Lower lobe of right lung (tissue), 2 donors: Measurements from ENCODE around the gene GIGYF1. TPM values are rescaled to one million over a fixed set of nuclear protein-coding genes. Genes with fewer than 3 reads are reported as not detected.
"Not testable (repeated sequence)": the region's sequence is repeated elsewhere in the genome, so short reads cannot be mapped to it uniquely, and the experiment has no call there.

Experiments used
- ATAC-seq, 2 donors: fragments of 200-7000 bp; cut with Tn5 transposase; one replicate each; pipeline ENCODE4 v1.9.1; 2020 to 2022; ENCODE audit warnings: mild to moderate bottlenecking in 2 of 2, moderate library complexity in 2 of 2
- DNase-seq: peaks from one replicate; pipeline ENCODE4 v3.0.0-alpha.2; 2020
- H3K27ac ChIP-seq: fragments of 200-600 bp; one replicate; pipeline ENCODE4 v1.8.0; 2022
- H3K27me3 ChIP-seq: fragments of 200-600 bp; one replicate; pipeline ENCODE4 v1.8.0; 2022; ENCODE audit warnings: low read depth
- H3K36me3 ChIP-seq: fragments of 200-600 bp; one replicate; pipeline ENCODE4 v1.8.0; 2022; ENCODE audit warnings: mild to moderate bottlenecking
- H3K4me1 ChIP-seq: fragments of 200-600 bp; one replicate; pipeline ENCODE4 v1.8.0; 2022
- H3K4me3 ChIP-seq: fragments of 200-600 bp; one replicate; pipeline ENCODE4 v1.8.0; 2022; ENCODE audit warnings: mild to moderate bottlenecking
- H3K9me3 ChIP-seq: fragments of 200-600 bp; one replicate; pipeline ENCODE4 v1.8.0; 2022
- CTCF ChIP-seq: fragments of 200-600 bp; IDR thresholded peaks from one replicate; pipeline ENCODE4 v1.8.0; 2022; ENCODE audit warnings: antibody characterized with exemption, mild to moderate bottlenecking
- intact Hi-C: fragments of 100-400 bp; cut with DNase I; formaldehyde crosslinking; loops from one replicate; pipeline ENCODE4 v1.11.0; 2022
- total RNA-seq: library from RNA; stranded (reverse); fragmentation: NEBNext Ultra II Directional; extraction: Animal tissue kit (Norgen Biotek cat#: 25700); gene quantifications from one replicate; pipeline ENCODE4 v1.2.1, GENCODE V29; 2021
- donor health status: DM: no; HTN: yes; CAD: no; lungs with severe emphysema.

The GIGYF1 gene
- total RNA-seq, 1 donor from 2014 or later, result 53.4 TPM

DNA sequence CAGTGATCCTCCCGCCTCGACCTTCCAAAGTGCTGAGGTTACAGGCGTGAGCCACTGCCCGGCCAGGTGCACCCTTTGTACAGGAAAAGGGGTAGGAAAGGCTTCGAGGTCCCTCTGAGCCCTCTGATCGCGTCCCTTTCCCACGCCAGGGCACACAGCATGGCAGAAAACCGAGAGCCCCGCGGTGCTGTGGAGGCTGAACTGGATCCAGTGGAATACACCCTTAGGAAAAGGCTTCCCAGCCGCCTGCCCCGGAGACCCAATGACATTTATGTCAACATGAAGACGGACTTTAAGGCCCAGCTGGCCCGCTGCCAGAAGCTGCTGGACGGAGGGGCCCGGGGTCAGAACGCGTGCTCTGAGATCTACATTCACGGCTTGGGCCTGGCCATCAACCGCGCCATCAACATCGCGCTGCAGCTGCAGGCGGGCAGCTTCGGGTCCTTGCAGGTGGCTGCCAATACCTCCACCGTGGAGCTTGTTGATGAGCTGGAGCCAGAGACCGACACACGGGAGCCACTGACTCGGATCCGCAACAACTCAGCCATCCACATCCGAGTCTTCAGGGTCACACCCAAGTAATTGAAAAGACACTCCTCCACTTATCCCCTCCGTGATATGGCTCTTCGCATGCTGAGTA lies 12.7 kb upstream of the GIGYF1 start:
- DNase-seq, result peak; percentile 56
- no peak for TF ChIP-seq CTCF
- no peak for ATAC-seq
- intact Hi-C loops, result no loop called here
- Histone ChIP-seq H3K27me3 (no peaks in the 10 kb centered on the region), H3K4me1 (peaks cover 22% of the 10 kb centered on the region), H3K27ac (peak overlapping the region; percentile 96), H3K9me3 (no peaks in the 10 kb centered on the region), H3K4me3 (peak overlapping the region; percentile 90), H3K36me3 (no peaks in the 10 kb centered on the region)

- DNase-seq (peak; percentile 99), ATAC-seq (peak; percentile 98 to 99)
- intact Hi-C loops, result no loop called here
Observed at GRCh38 chr7:100705753-100706671, 12.0 kb upstream of the GIGYF1 start, which contains the start of gene POP7. POP7 (plus strand) TSS chr7:100706121; CDS start chr7:100706831, 710 bp downstream.

DNA sequence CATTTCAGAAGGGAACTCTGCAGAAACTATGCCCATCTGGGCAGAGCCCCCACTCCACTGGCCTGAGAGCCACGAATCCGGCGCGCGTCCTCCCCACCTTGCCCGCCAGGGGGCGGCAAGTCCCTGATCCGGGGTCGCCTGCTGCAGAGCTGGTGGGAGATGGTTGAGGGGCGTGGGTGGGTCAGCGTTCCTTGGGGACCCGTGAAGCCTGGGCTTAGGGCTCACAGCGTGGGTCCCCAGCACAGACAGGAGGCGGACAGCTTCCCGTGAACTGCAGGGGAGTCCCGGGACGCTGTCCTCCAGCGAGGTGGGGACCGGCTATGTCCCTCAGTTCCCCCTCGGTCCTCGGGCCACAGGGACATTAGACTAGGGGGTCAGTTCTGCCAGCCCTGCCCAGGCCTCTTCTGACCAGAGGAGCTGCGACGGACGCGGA lies 11.3 kb upstream of the GIGYF1 start:
- peak; percentile 87 for DNase-seq
- Histone ChIP-seq H3K4me3 (peak overlapping the region; percentile 90), H3K36me3 (no peaks in the 10 kb centered on the region), H3K9me3 (no peaks in the 10 kb centered on the region), H3K27me3 (no peaks in the 10 kb centered on the region), H3K4me1 (peaks cover 22% of the 10 kb centered on the region), H3K27ac (peak overlapping the region; percentile 96)
- TF ChIP-seq CTCF, result peak; percentile 93
- ATAC-seq, result peak; percentile 86 to 90
- intact Hi-C loops, result no loop called here

More at GRCh38 chr7:100705753-100706671, 12.0 kb upstream of the GIGYF1 start, which contains the start of gene POP7:
- H3K9me3 ChIP-seq, result no peaks in the 10 kb centered on the region
- peak within 1 kb of the TSS; percentile 96 for H3K27ac ChIP-seq
- no peaks in the 10 kb centered on the region for H3K27me3 ChIP-seq
- H3K36me3 ChIP-seq, result no peaks in the 10 kb centered on the region
- peak within 1 kb of the TSS; percentile 90 for H3K4me3 ChIP-seq
- peaks cover 22% of the 10 kb centered on the region for H3K4me1 ChIP-seq
- TF ChIP-seq CTCF, result no peak

- H3K4me1 ChIP-seq, H3K4me3 ChIP-seq, DNase-seq, ATAC-seq, H3K27me3 ChIP-seq, H3K9me3 ChIP-seq, H3K27ac ChIP-seq, intact Hi-C loops, H3K36me3 ChIP-seq: not testable (repeated sequence)
Observed at GRCh38 chr7:100701089-100701488, 7.0 kb upstream of the GIGYF1 start.

GRCh38 chr7:100699018-100699417 lies 5.0 kb upstream of the GIGYF1 start:
- Histone ChIP-seq H3K27me3 (no peaks in the 10 kb centered on the region), H3K9me3 (no peaks in the 10 kb centered on the region), H3K27ac (no peak overlapping the region), H3K4me1 (peaks cover 4% of the 10 kb centered on the region), H3K4me3 (no peak overlapping the region), H3K36me3 (no peaks in the 10 kb centered on the region)
- intact Hi-C loops, result loop anchor here (10.0 kb wide), 1 partner anchor 134 kb away; no protein-coding TSS in a partner anchor
- DNase-seq, result no peak
- TF ChIP-seq CTCF, result no peak
- ATAC-seq, result no peak
